ENCODE measurements around the gene TIMP3. TPM values are rescaled to one million over a fixed set of nuclear protein-coding genes. Genes with fewer than 3 reads are reported as not detected.

Gene TIMP3
- total RNA-seq, 1 experiment from 2014 or later: 26.1 TPM

DNA sequence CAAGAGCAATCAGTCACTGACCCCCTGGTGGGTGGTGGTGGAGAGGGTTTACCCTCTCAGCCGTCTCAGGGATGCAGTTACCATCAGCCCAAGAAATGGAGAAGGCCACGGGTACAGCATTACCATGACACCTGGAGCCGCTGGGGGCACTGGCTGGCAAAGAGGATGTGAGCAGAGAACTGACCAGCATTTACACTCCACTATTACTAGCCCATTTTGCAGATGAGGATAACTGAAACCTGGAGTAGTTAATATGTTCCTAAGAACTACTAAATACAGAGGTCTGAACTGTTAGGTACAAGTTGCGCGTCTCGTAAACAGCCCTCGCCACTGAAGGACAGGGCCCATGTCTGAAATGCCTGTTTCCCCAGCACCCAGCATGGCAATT lies 79.0 kb downstream of the TIMP3 start:
- no peak for DNase-seq (ENCODE audit: low read depth)

DNA sequence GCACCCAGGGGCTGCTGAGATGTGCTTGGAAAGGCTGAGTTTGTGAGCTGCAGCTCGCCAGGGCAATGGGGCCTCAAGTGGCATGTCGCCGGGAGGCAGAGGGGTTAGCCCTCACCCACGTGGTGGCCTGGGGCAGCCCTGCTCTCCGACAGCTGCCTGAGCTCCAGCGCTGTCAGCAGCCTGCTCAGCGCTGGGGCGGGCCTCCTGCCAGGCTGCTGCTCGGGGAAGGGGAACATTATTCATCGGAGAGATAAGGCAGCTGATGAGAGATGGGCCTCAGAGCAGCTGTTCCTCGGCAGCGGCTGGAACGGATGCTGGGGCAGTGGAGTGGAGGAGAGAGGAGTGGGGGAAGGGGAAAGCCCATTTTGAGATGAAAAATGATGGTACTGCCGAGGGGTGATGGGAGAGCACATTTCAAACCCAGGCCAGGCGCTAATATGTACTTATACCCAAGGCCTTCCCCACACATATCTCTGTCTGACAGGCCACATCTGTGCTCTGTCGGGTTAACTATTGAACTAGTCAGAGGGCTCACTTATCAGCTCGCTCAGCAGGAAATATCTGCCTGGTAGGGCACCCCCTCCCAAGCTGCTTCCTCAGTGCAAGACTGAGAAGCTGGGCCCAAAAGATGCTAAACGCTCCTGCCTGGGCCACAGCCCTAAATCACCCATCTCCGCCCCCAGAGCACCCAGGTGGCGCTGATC lies 79.5 kb downstream of the TIMP3 start:
- DNase-seq (ENCODE audit: low read depth): peak; percentile 86

DNA sequence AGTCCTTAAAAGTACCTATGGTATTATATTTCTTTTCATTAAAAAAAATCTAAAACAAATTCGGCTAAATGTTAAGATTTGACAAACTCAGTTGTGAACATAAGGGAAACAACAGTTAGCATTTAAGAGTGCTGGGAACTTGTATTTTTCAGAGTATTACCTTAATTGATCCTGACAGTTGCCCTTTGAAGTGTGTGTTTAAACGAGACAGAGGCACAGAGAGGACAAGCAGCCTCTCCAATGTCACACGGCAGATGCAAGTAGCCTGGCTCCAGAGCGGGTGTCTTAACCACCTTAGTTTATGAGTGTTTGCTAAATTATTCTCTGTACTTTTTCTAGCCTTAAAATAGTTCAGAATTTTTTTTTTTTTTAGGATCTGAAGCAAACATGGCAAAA lies 80.9 kb downstream of the TIMP3 start:
- no peak for DNase-seq (ENCODE audit: low read depth)

DNA sequence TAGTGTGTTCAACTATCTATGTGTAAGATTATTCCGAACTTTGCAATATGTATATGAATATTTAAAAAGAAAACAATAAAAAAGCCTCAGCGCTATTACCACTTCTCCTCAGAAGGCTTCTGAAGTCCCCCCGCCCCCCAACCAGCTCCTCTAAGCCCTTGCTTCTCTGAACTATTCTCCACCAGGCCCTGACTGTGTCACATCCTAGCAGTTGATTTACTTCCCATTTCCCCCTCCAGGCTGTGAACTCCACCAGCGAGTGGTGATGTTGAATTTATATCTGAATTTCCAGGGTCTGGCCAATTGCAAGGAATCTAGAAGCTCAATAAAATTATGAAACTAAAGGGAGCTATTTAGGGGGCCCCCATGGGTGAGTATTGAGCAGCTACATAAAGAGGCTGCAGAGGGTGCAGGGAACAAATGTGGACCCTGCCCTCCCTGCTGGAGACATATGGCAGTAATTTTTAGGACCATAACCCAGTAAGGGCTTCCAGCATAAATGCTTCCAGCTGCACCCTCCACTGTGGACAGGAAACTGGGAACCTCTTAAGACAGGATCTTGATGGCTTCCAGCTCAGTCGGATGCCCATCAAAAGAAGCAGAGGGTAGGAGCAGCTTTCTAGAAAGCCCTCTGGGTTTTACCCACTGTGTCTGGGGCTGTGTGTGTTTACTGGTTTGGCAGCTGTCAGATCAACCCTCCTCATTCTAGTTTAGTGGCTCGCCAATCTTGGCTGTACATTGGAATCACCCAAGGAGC lies 81.4 kb downstream of the TIMP3 start:
- no peak for DNase-seq (ENCODE audit: low read depth)

DNA sequence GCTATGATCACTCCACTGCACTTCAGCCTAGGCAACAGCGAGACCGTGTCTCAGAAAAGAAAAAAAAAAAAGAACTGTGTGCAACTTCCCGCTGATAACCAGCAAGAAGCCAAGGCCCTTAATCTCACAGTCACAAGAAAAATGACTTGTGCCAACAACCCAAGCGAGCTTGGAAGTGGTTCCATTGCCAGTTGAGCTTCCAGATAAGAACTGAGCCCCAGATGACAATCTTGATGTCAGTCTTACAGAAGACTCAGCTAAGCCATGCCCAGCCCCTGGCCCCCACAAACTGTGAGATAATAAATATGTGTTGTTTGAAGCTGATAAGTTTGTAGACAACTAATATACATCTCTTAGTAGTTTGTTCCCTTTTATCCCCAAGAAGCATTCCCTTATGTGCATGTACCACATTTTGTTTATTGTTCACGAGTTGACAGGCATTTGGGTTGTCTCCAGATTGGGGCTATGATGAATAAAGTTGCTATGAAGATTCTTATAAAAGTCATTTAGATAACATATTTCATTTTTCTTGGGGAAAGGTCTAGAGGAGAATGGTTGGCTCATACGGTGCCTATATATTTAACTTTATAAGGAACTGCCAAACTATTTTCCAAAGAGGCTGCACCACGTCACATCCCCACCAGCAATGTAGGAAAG lies 85.9 kb downstream of the TIMP3 start:
- no peak for DNase-seq (ENCODE audit: low read depth)

DNA sequence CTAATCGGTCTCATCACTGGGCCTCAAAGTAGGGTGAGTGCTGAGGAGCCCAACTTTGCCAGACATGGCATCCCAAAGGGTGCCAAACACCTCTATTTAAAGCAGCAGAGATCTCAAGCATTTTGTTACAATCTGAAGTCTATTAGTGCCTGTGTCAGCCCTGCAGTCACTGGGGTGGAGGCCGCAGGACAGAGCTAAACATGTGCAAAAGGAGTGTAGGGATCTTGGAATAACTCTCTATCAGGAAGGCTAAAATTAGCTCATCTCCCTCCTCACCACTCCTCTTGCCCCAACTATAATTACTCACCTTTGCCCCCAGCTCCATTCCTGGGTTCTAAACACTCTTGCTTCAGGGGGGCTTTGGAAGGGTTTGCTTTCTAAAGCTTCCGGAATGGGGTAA lies 87.5 kb downstream of the TIMP3 start:
- no peak for DNase-seq (ENCODE audit: low read depth)

DNA sequence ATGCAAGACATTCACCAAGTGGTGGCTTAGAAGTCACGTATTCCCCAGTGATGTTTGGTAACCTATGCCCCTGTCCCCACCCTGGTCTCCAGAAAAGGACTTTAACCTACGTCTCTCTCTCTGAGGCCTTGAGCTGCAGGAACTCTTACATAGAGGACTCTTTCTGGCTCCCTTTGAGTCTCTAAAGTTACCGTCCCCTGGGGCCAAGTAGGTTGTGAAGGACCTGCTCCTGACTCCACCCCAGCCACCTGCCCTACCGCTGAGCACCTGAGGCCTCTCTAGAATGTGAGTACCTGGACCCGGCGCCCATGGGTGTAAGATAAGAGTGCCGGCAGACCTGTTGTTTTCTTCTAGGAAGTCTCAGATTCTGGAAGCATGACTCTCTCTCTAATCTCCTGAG lies 95.4 kb downstream of the TIMP3 start:
- no peak for DNase-seq (ENCODE audit: low read depth)

DNA sequence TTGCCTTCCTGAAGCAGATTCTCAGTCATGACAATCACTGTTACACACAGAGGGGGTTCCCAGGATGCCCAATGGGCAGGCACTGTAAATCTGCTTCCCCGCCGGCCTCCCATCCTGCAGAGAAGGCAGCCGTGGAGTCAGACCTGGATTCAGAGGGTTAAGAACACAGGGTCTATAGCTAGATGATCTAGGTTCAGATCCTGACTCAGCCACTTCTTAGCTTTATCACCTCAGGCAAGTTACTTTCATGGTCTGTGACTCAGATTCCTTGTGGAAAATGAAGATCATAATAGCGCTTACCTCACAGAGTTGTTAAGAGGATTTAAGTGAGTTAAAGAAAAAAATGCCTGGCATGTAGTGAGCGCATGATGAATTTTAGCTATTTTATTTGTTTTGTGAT lies 95.9 kb downstream of the TIMP3 start:
- peak; percentile 77 for DNase-seq (ENCODE audit: low read depth)

DNA sequence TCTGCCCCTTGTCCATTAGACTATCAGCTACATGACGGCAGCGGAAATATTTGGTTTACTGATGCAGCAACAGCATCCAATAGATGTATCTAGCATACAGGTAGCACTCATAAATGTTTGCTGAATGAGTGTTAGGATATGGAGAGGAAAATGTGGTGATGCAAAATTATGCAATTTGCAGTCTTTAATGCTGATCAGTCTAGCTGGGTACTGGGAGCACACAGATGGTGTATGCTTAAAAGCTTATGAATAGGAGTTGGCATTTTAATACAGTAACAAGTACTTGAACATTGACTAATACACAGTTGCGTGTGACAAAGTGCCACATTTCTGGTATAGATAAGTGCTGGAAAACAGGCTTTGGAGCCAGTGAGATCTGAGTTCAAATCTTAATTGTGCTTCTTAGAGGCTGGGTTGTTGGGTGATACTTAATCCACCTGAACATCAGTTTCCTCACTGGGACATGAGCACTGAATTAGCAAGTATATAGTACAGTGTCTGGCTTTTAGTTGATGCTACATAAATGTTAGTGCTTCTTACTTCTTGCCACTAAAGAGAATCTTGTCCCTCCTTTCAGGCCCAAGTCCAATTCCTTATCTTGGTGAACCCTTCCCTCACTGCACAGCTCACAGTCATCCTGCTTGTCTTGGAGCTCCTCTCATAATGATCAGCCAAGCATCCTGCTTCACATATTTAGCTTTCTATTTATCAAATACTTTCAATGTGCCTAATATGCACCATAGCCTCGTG lies 99.6 kb downstream of the TIMP3 start:
- no peak for DNase-seq (ENCODE audit: low read depth)

DNA sequence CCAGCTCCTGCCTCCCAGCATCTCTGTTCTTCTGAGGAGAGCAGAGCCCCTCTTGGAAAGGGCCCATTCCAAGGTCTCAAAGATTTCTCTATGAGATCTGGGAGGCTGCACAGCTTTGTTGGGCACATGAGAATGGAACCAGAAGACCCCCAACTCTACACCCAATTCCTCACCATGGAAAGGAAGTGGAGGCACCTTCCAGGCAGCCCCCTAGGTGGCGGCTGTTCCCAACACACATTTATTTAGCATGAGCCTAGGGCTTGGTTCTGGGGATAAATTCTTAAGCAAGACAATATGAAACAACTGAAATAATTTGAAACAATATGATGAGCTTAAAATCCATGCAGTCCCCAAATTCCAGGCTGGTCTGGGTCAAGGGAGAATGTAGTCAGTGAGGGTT lies 100.4 kb downstream of the TIMP3 start:
- DNase-seq (ENCODE audit: low read depth): no peak

DNA sequence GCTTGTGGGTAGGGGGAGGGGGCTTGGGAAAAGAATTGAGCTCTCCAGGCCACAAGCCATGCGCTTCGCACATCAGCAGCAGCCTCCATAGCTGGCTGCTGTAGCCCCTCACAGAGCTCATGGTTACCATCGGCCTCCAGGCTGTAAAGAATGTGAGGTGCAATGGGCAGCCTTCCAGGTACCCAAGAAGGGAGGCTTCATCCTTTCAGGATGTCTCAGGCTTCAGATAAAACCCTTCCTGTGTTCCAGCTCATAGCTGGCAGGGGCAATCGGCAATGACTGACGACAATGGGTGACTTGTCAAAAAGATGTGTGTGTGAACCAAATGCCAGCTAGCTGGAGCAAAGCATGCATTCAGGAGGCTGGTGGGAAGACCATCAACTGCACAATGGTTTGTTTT lies 102.0 kb downstream of the TIMP3 start:
- no peak for DNase-seq (ENCODE audit: low read depth)

DNA sequence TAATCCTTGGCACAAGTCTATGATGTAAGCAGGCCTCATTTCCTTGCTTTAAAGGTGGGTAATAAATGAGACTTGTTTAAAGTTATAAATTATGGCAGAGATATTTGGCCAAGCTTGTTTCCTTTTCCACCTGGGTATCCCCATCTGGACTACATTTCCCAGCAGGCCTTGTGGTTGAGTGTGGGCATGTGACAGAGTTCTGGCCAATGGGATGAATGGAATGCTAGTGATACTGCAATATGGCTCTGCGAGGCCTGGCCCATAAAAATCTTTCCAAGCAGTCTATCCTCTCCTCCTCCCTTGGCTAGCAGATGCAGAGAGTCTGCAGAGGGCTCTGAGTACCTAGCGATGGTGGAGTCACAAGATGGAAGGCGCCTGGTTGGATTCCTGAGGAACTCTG lies 102.5 kb downstream of the TIMP3 start:
- DNase-seq (ENCODE audit: low read depth): peak; percentile 58

DNA sequence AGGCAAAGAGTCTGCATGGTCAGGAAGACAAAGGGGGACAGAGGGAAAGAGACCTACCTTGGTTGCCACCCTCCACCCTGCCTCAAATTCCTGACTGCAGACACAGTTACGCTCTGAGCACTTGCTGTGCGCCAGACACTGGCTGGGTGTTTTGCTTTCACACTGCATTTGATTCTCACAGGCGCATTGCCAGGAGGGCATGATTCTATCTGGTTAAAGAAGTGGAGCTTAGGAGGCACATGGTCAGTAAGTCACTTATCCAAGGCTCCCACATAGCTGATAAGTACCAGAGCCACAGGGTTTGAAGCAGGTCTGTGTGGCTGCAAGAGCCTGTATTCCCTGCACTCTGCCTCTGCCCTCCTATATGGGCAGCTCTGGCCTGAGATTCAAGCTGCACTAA lies 103.9 kb downstream of the TIMP3 start:
- no peak for DNase-seq (ENCODE audit: low read depth)

DNA sequence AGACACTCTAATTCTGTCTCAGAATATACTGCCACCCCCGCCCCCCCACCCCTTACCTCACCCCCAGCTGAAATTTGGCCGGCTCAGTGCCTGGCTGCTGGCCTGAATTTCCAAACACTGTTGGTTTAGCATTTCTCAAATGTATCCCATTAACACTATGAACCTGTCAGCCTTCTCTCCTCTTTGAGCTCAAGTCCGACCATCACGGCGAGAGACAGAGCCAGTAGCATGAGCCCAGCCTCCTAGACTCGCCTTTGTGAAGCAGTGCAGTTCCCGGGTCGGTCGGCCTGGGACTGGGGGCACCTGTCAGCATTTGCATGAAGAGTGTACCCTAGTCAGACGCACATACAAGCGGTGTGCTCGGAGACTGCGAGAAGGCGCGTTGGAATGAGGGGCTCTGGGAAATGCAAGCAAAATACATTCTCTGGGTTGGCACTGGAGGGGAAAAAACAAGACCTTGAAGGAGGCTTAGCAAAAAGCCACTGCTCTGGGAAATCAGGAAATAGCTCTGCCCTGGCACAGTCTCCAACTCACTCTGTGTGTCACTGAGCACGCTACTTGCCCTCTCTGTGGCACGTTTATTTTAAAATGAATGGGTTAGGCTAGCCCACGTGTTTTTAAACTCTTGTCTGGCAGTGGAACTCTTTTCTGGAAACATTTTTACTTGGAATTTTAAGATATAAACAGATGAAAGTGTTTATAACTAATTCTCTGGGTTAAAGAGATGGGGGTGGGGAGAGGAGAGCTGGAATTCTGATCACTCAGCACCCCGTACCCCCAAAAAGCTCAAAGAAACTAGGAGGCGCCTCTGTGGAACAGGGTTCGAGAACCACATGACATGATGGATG lies 108.3 kb downstream of the TIMP3 start:
- no peak for DNase-seq (ENCODE audit: low read depth)

DNA sequence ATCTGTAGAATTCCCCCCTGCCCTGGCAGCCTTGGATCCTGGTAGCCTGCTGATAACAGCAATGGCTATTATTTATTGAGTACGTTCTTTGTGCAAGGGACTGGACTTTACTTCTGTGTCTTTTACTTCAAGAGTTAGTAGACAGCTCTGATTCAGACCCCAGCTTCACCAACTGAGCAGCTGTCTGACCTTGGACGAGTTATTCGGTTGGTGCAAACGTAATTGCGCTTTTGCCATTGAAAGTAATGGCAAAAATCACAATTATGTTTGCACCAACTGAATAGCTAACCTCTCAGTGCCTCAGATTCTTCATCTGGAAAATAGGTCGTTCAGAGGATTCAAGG lies 108.9 kb downstream of the TIMP3 start:
- DNase-seq (ENCODE audit: low read depth): no peak

DNA sequence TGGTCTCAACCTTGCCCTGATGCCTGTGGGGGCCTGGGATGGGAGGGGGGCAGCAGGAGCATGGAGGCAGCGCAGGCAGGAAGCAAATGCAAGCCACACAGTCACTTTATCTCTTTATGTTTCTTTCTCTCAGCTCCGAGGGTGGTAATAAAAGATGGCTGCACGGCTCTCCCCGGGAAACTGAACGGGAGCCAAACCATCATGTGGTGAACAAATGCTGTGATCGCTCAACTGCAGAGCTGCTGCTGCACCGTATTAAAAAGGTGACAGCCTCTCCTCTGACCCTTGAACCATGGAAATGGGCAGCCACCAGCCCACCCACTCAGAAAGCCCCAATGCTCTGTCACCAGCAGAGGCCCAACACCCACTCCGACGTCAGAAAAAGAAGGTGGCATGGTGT lies 110.0 kb downstream of the TIMP3 start:
- DNase-seq (ENCODE audit: low read depth): peak; percentile 21
